Panc1 (cell line): ENCODE measurements around the gene RGN.

Source experiments
- SIN3A ChIP-seq: IDR thresholded peaks from 2 replicates; pipeline ENCODE4 v1.6.1; 2012; ENCODE audit warnings: low read depth, mild to moderate bottlenecking, low read length, moderate library complexity, borderline replicate concordance; ENCODE audit not compliant: insufficient read depth
- TF ChIP-seq, protein P1 (sequence below): fragments of 450-650 bp; IDR thresholded peaks from 2 replicates; pipeline ENCODE4 v1.5.1; 2017; ENCODE audit warnings: mild to moderate bottlenecking

DNA sequence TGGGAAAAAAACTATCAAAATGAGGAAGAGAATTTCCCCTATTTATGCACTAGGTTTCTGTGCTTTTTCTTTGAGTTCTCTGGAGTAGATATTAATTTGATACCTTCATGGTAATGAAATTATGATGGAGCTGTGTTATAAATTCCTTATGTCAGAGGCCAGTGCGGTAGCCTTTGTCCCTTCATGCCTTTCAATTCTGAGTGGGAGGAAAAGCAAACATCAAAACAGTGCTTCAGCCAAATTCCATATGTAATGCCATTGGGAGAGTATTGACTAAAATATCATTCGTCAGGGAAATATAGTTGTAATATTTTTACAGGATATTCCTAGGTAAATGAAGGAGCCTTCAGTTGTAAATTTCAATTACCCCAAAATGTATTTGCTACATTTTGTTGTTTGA lies 17.5 kb upstream of the RGN start:
- TF ChIP-seq, protein P1, sequence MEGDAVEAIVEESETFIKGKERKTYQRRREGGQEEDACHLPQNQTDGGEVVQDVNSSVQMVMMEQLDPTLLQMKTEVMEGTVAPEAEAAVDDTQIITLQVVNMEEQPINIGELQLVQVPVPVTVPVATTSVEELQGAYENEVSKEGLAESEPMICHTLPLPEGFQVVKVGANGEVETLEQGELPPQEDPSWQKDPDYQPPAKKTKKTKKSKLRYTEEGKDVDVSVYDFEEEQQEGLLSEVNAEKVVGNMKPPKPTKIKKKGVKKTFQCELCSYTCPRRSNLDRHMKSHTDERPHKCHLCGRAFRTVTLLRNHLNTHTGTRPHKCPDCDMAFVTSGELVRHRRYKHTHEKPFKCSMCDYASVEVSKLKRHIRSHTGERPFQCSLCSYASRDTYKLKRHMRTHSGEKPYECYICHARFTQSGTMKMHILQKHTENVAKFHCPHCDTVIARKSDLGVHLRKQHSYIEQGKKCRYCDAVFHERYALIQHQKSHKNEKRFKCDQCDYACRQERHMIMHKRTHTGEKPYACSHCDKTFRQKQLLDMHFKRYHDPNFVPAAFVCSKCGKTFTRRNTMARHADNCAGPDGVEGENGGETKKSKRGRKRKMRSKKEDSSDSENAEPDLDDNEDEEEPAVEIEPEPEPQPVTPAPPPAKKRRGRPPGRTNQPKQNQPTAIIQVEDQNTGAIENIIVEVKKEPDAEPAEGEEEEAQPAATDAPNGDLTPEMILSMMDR = no peak
- no peak for TF ChIP-seq SIN3A
